PFSK-1 (cell line): Measurements from ENCODE around the gene FARS2.

ENCODE experiments used
- SIN3A ChIP-seq: IDR thresholded peaks from 2 replicates; pipeline ENCODE4 v1.6.1; 2012; ENCODE audit warnings: mild to moderate bottlenecking, low read length, moderate library complexity, borderline replicate concordance; ENCODE audit not compliant: insufficient read depth
- TAF1 ChIP-seq: IDR thresholded peaks from 2 replicates; pipeline ENCODE4 v1.6.1; 2012; ENCODE audit warnings: low read length, control low read depth, borderline replicate concordance; ENCODE audit not compliant: insufficient read depth

GRCh38 chr6:5754904-5755303, 493.6 kb downstream of the FARS2 start:
- no peak for TF ChIP-seq SIN3A
- TF ChIP-seq TAF1: no peak
